PFSK-1 (cell line): ENCODE data around the gene ABCA8.

Experiments used
- REST ChIP-seq, 2 experiments: IDR thresholded peaks; 2 replicates each; pipeline versions ENCODE4 v1.6.1 to v1.8.0; 2011 to 2012; ENCODE audit warnings: low read depth in 2 of 2, low read length in 2 of 2, control low read depth in 1 of 2, inconsistent platforms in 1 of 2, mild to moderate bottlenecking in 1 of 2, moderate library complexity in 1 of 2; ENCODE audit not compliant: insufficient read depth in 1 of 2
- SIN3A ChIP-seq: IDR thresholded peaks from 2 replicates; pipeline ENCODE4 v1.6.1; 2012; ENCODE audit warnings: mild to moderate bottlenecking, low read length, moderate library complexity, borderline replicate concordance; ENCODE audit not compliant: insufficient read depth

- no peak for TF ChIP-seq REST (IDR thresholded peaks at IDR 0.05; ENCODE audit: insufficient read depth in 1 of 2, low read depth in 2 of 2, low read length in 2 of 2)
- TF ChIP-seq SIN3A = no peak
Measured at GRCh38 chr17:68981288-68981687, 26.1 kb upstream of the ABCA8 start.
